Stimulated activated CD8-positive, alpha-beta memory T cell treated with anti-CD3 and anti-CD28 coated beads, Interleukin-15, amount 100 ng/mL, for 1 hour (primary cell): ENCODE measurements around the gene NOS1AP.

ENCODE experiments used
- DNase-seq: peaks from one replicate; pipeline ENCODE4 v3.0.0-alpha.2; 2020; ENCODE audit warnings: low read depth

The NOS1AP gene

GRCh38 chr1:162256287-162256686 is 186.8 kb downstream of the NOS1AP start:
- DNase-seq = no peak

GRCh38 chr1:162258394-162258793 is 188.9 kb downstream of the NOS1AP start:
- DNase-seq = no peak

- no peak for DNase-seq
Observed at GRCh38 chr1:162259894-162260455, 190.5 kb downstream of the NOS1AP start.

- DNase-seq = no peak
Observed at GRCh38 chr1:162264108-162264507, 194.6 kb downstream of the NOS1AP start.

GRCh38 chr1:162265983-162266382 is 196.5 kb downstream of the NOS1AP start:
- DNase-seq = no peak

- no peak for DNase-seq
Observed at GRCh38 chr1:162270016-162270770, 200.7 kb downstream of the NOS1AP start.

GRCh38 chr1:162271972-162272371 is 202.5 kb downstream of the NOS1AP start:
- no peak for DNase-seq

- no peak for DNase-seq
Observed at GRCh38 chr1:162272419-162272818, 202.9 kb downstream of the NOS1AP start.

- no peak for DNase-seq
Observed at GRCh38 chr1:162275622-162276175, 206.2 kb downstream of the NOS1AP start.

- DNase-seq = no peak
Observed at GRCh38 chr1:162276493-162276892, 207.0 kb downstream of the NOS1AP start.

GRCh38 chr1:162279136-162279498 is 209.6 kb downstream of the NOS1AP start:
- no peak for DNase-seq

GRCh38 chr1:162281426-162281825 is 211.9 kb downstream of the NOS1AP start:
- DNase-seq = no peak

- DNase-seq = no peak
Observed at GRCh38 chr1:162283657-162284056, 214.2 kb downstream of the NOS1AP start.

GRCh38 chr1:162284206-162284955 is 214.9 kb downstream of the NOS1AP start:
- no peak for DNase-seq

GRCh38 chr1:162285149-162285561 is 215.7 kb downstream of the NOS1AP start:
- DNase-seq = no peak

- DNase-seq = no peak
Observed at GRCh38 chr1:162291000-162291399, 221.5 kb downstream of the NOS1AP start.

- no peak for DNase-seq
Observed at GRCh38 chr1:162292422-162292849, 222.9 kb downstream of the NOS1AP start.

GRCh38 chr1:162293073-162293692 is 223.7 kb downstream of the NOS1AP start:
- DNase-seq = no peak

- DNase-seq = no peak
Observed at GRCh38 chr1:162294015-162294414, 224.5 kb downstream of the NOS1AP start.

GRCh38 chr1:162297208-162297607 is 227.7 kb downstream of the NOS1AP start:
- no peak for DNase-seq

- DNase-seq = no peak
Observed at GRCh38 chr1:162298266-162298665, 228.8 kb downstream of the NOS1AP start.

GRCh38 chr1:162299018-162299417 is 229.5 kb downstream of the NOS1AP start:
- no peak for DNase-seq
